Measurements from ENCODE around the gene LCAT. TPM values are rescaled to one million over a fixed set of nuclear protein-coding genes. Genes with fewer than 3 reads are reported as not detected.
A peak's percentile ranks its signal among the peaks of the same experiment; 100 is the strongest.

The LCAT gene
- total RNA-seq, 6 donors from 2014 or later: 21.9 to 117 (median 26.1) TPM

- no peaks in the 10 kb centered on the region for H3K9me3 ChIP-seq
- no peak overlapping the region for H3K4me3 ChIP-seq
- peaks cover 2 to 8% (median 4%) of the 10 kb centered on the region in 4 donors for H3K4me1 ChIP-seq
- no peaks in the 10 kb centered on the region for H3K27me3 ChIP-seq
- peak overlapping the region in 1 of 4 donors; percentile 14 for H3K27ac ChIP-seq
- ATAC-seq (ENCODE audit: low FRiP score in 2 of 2): no peak
- TF ChIP-seq CTCF (IDR thresholded peaks at IDR 0.05): no peak
- TF ChIP-seq POLR2AphosphoS5 (IDR thresholded peaks at IDR 0.05): no peak
- no peak for TF ChIP-seq POLR2A (IDR thresholded peaks at IDR 0.05)
- TF ChIP-seq EP300 (IDR thresholded peaks at IDR 0.05): no peak
- no peak for DNase-seq
- H3K36me3 ChIP-seq: peaks cover 29 to 99% (median 74%) of the 10 kb centered on the region in 4 donors
- WGBS, 2 donors: 79 to 90% methylated on average over 3 to 8 of the region's 8 CpGs
Measured at GRCh38 chr16:67953641-67954375, 9.9 kb upstream of the LCAT start.

GRCh38 chr16:67951485-67951884 lies 7.6 kb upstream of the LCAT start:
- no peak for TF ChIP-seq POLR2AphosphoS5 (IDR thresholded peaks at IDR 0.05)
- TF ChIP-seq CTCF (IDR thresholded peaks at IDR 0.05): no peak
- no peak for TF ChIP-seq EP300 (IDR thresholded peaks at IDR 0.05)
- TF ChIP-seq POLR2A (IDR thresholded peaks at IDR 0.05): no peak
- 75 to 86% methylated on average over 12 of the region's 12 CpGs for WGBS, 2 donors
- H3K4me1 ChIP-seq: no peaks in the 10 kb centered on the region
- H3K9me3 ChIP-seq: no peaks in the 10 kb centered on the region
- peaks cover 37 to 99% (median 87%) of the 10 kb centered on the region in 4 donors for H3K36me3 ChIP-seq
- peak overlapping the region in 1 of 4 donors; percentile 32 for H3K27ac ChIP-seq
- H3K4me3 ChIP-seq: no peak overlapping the region
- no peak for DNase-seq
- ATAC-seq (ENCODE audit: low FRiP score in 2 of 2): peak in 1 of 2 donors; percentile 6
- H3K27me3 ChIP-seq: no peaks in the 10 kb centered on the region

GRCh38 chr16:67950335-67950843 lies 6.5 kb upstream of the LCAT start:
- Histone ChIP-seq H3K4me1 (no peaks in the 10 kb centered on the region), H3K36me3 (peaks cover 46 to 99% (median 90%) of the 10 kb centered on the region in 4 donors), H3K27ac (no peak overlapping the region), H3K27me3 (no peaks in the 10 kb centered on the region), H3K4me3 (no peak overlapping the region), H3K9me3 (no peaks in the 10 kb centered on the region)
- peak in 1 of 2 donors; percentile 41 for DNase-seq
- TF ChIP-seq POLR2AphosphoS5 (IDR thresholded peaks at IDR 0.05) (no peak), EP300 (IDR thresholded peaks at IDR 0.05) (no peak), CTCF (IDR thresholded peaks at IDR 0.05) (no peak), POLR2A (IDR thresholded peaks at IDR 0.05) (no peak)
- no peak for ATAC-seq (ENCODE audit: low FRiP score in 2 of 2)
- WGBS, 2 donors: 79 to 90% methylated on average over 6 to 8 of the region's 16 CpGs

GRCh38 chr16:67949645-67950044 lies 5.7 kb upstream of the LCAT start:
- H3K36me3 ChIP-seq: peaks cover 50 to 99% (median 91%) of the 10 kb centered on the region in 4 donors
- 91% methylated on average over 11 of the region's 11 CpGs; no CpG with 5 or more reads in 1 of the 2 donors for WGBS, 2 donors
- no peak for DNase-seq

More at GRCh38 chr16:67949645-67950044, 5.7 kb upstream of the LCAT start:
- H3K4me1 ChIP-seq: peaks cover 0 to 2% (median under 1%) of the 10 kb centered on the region in 4 donors
- H3K27ac ChIP-seq: no peak overlapping the region
- ATAC-seq (ENCODE audit: low FRiP score in 2 of 2): no peak
- H3K9me3 ChIP-seq: no peaks in the 10 kb centered on the region
- no peaks in the 10 kb centered on the region for H3K27me3 ChIP-seq
- TF ChIP-seq CTCF (IDR thresholded peaks at IDR 0.05) (no peak), POLR2AphosphoS5 (IDR thresholded peaks at IDR 0.05) (no peak), POLR2A (IDR thresholded peaks at IDR 0.05) (no peak), EP300 (IDR thresholded peaks at IDR 0.05) (no peak)
- no peak overlapping the region for H3K4me3 ChIP-seq
